ENCODE data around the gene GATB.

The GATB gene

GRCh38 chr4:151729731-151730559 lies 30.9 kb downstream of the GATB start:
- no peak for DNase-seq

- no peak for DNase-seq
Measured at GRCh38 chr4:151728679-151729078, 32.1 kb downstream of the GATB start.

GRCh38 chr4:151728006-151728405 lies 32.8 kb downstream of the GATB start:
- DNase-seq: no peak

GRCh38 chr4:151727365-151727764 lies 33.4 kb downstream of the GATB start:
- no peak for DNase-seq

- no peak for DNase-seq
Measured at GRCh38 chr4:151725087-151725486, 35.7 kb downstream of the GATB start.

GRCh38 chr4:151721916-151722315 lies 38.9 kb downstream of the GATB start:
- no peak for DNase-seq

GRCh38 chr4:151721466-151721865 lies 39.3 kb downstream of the GATB start:
- no peak for DNase-seq

- no peak for DNase-seq
Measured at GRCh38 chr4:151719956-151720334, 40.9 kb downstream of the GATB start.

- no peak for DNase-seq
Measured at GRCh38 chr4:151718984-151719955, 41.5 kb downstream of the GATB start.

GRCh38 chr4:151717909-151718628 lies 42.7 kb downstream of the GATB start:
- no peak for DNase-seq

- no peak for DNase-seq
Measured at GRCh38 chr4:151717314-151717713, 43.5 kb downstream of the GATB start.

GRCh38 chr4:151716324-151716723 lies 44.5 kb downstream of the GATB start:
- DNase-seq: no peak

- DNase-seq: no peak
Measured at GRCh38 chr4:151715881-151716280, 44.9 kb downstream of the GATB start.

- DNase-seq: no peak
Measured at GRCh38 chr4:151712777-151713176, 48.0 kb downstream of the GATB start.

- DNase-seq: no peak
Measured at GRCh38 chr4:151711646-151712045, 49.2 kb downstream of the GATB start.

GRCh38 chr4:151709587-151709986 lies 51.2 kb downstream of the GATB start:
- no peak for DNase-seq

GRCh38 chr4:151709071-151709470 lies 51.7 kb downstream of the GATB start:
- DNase-seq: no peak

GRCh38 chr4:151708100-151708499 lies 52.7 kb downstream of the GATB start:
- no peak for DNase-seq

- no peak for DNase-seq
Measured at GRCh38 chr4:151703401-151703800, 57.4 kb downstream of the GATB start.

GRCh38 chr4:151702256-151702655 lies 58.6 kb downstream of the GATB start:
- DNase-seq: no peak

- DNase-seq: no peak
Measured at GRCh38 chr4:151700566-151701316, 60.1 kb downstream of the GATB start.

- no peak for DNase-seq
Measured at GRCh38 chr4:151698213-151698612, 62.6 kb downstream of the GATB start.
